BJ (cell line): Measurements from ENCODE around the gene NR2F2. TPM values are rescaled to one million over a fixed set of nuclear protein-coding genes. Genes with fewer than 3 reads are reported as not detected.

Experiments
- CTCF ChIA-PET: fragments of 350-600 bp; formaldehyde crosslinking; extraction: SDS; loops from one replicate; lab custom pipeline; 2021; ENCODE audit warnings: antibody characterized with exemption, inconsistent platforms; lab: Yijun Ruan, JAX
- POLR2A ChIA-PET: fragments of 300-600 bp; sonication (Branson Sonifier 250); formaldehyde crosslinking; extraction: SDS; loops from one replicate; lab custom pipeline; 2021; ENCODE audit warnings: antibody characterized with exemption; lab: Charles Lee
- DNase-seq: peaks from one replicate; pipeline ENCODE4 v3.0.0-alpha.2; 2011; ENCODE audit warnings: low read depth
- H3K27me3 ChIP-seq: 2 replicates; pipeline ENCODE4 v1.6.0; 2011; ENCODE audit warnings: low read length; ENCODE audit not compliant: control insufficient read depth, insufficient read depth
- H3K36me3 ChIP-seq: 2 replicates; pipeline ENCODE4 v1.5.1; 2011; ENCODE audit warnings: low read length; ENCODE audit not compliant: control insufficient read depth, insufficient read depth
- H3K4me3 ChIP-seq: 2 replicates; pipeline ENCODE4 v1.5.1; 2011; ENCODE audit warnings: low read depth, mild to moderate bottlenecking, control low read depth, low read length
- CTCF ChIP-seq: IDR thresholded peaks from 2 replicates; pipeline ENCODE4 v1.5.1; 2011; ENCODE audit warnings: low read depth, mild to moderate bottlenecking, control low read depth, inconsistent platforms, low read length, moderate library complexity; ENCODE audit not compliant: insufficient read depth
- polyA plus RNA-seq: library from polyadenylated mRNA; depleted of rRNA; stranded (reverse); fragments of >200 nt; gene quantifications from 2 replicates; pipeline ENCODE4 v1.2.3, GENCODE V29; 2011

NR2F2 gene
- polyA plus RNA-seq, 1 experiment, result 50.0 TPM

DNA sequence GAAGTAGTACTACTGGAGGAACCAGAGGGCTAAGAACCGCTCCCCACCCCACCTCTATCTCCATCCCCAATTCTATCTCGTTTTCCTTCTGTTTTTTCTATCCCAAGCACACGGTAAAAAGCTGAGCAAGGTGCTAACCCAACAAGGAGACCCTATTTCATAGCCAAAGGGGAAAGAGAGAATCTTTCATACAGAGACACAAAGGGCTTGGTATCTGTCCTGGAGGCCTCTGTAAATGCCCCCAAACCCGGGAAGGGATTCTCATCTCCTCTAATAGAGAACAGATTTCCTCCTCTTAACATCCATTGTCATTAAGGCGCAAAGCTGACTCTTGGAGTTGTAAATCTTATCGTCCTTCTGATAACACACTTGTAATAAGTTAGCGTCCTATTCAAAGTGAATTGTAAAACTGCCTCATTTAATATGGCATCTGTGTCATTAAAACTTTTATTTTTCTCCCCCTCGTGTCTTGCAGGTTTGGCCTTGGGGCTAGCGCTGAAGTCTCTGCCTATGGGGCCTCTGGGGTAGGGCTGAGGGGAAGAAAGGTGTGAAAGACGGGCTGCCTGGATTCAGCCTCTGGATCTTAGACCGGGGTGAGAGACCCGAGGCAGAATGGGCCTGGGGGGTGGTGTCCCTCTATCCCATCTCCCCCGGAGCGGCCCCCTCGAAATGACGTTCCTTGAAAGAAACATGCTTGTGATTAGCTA, 12.1 kb downstream of the NR2F2 start:
- Histone ChIP-seq H3K36me3 (peaks cover 15% of the 10 kb centered on the region), H3K27me3 (no peaks in the 10 kb centered on the region), H3K4me3 (no peak overlapping the region)
- POLR2A ChIA-PET, result no interaction called here
- DNase-seq, result no peak
- no peak for TF ChIP-seq CTCF
- CTCF ChIA-PET, result interaction anchor here (0.5 to 2.2 kb wide), 3 partner anchors 14 to 582 kb away, joined by 3 to 6 read pairs (median 3); no protein-coding TSS in a partner anchor

- ChIA-PET CTCF (interaction anchor here (0.5 to 2.2 kb wide), 5 partner anchors 13 to 1090 kb away, joined by 3 to 6 read pairs (median 3); no protein-coding TSS in a partner anchor), POLR2A (no interaction called here)
- Histone ChIP-seq H3K36me3 (peaks cover 15% of the 10 kb centered on the region), H3K27me3 (no peaks in the 10 kb centered on the region), H3K4me3 (no peak overlapping the region)
- DNase-seq, result no peak
- TF ChIP-seq CTCF, result no peak
Observed at GRCh38 chr15:96343113-96344059, 12.9 kb downstream of the NR2F2 start.

DNA sequence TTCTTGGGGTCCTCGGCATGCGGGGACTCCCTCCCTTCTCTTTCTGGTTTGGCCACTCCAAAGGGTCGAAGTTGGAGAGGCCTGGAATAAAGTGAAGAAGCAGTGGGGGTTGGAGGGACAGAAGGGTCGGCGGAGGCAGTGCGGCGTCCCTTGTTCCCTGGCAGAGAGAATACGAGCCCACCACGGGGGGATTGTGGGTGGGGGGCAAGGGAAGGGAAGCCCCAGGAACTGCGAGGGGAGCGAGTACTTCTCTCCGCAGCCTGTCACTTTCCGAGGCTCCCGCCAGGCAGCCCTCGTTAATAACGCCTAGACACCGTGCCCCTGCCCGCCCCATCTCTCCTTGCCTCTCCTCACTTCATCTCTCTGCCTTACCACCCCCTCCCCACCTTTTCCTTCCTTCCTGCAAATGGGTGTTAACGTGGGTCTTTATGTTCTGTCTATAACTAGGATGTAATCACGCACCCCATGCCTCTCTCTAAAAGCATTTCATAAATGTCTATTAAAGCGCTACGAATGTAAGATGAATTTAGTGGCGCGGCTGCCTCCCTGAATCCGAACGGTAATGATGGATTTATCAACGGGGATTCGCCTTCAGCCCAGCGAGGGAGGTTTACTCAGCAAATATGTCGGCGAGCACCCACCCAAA, 13.7 kb downstream of the NR2F2 start:
- CTCF ChIA-PET, result interaction anchor here (1.6 to 2.5 kb wide), 3 partner anchors 12 to 1091 kb away, joined by 3 to 11 read pairs (median 6); no protein-coding TSS in a partner anchor
- Histone ChIP-seq H3K4me3 (no peak overlapping the region), H3K27me3 (no peaks in the 10 kb centered on the region), H3K36me3 (peaks cover 15% of the 10 kb centered on the region)
- DNase-seq, result no peak
- no peak for TF ChIP-seq CTCF
- POLR2A ChIA-PET, result no interaction called here

DNA sequence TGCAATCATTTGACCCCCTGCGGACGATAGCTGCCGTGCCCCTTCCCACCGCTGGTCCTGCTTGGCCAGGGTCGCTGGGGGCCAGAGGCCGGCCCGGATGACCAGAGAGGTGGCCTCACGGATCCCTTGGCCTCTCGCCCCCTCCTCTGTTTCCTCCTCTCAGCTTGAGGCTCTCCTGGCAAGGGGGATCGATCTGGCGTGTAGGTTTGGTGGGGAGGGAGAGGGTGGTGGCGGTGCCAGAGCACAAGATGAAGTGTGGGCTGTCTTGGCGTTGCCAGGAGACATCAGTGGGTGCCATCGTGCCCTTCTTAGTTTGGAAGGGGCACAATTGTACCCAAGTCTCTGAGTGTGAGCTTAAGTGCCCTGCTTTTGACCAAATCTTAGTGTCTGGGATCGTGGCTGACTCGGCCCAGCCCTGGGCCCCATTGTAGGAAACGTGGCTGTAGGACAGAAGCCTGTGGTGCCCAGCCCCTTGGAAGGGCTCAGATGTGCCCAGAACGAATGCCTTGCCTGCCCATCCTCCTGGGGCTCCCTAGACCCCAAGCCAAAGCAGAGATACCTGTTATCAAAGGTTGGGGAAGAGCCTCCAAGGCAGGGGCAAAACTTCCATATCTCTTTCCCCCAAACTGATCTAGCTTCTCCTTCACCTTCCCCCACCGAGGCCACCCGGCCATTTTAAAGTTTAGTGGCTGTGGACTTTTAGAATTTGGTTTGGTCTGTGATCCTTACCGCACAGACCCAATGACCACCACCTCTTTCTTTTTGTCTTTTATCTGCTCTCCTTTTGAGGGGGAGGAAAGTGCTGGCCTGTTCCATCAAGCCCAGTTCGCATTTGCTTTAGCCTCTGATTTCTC, 14.4 kb downstream of the NR2F2 start:
- TF ChIP-seq CTCF, result no peak
- CTCF ChIA-PET, result interaction anchor here (1.1 to 2.5 kb wide), 4 partner anchors 8 to 1092 kb away, joined by 3 to 11 read pairs (median 4); no protein-coding TSS in a partner anchor
- POLR2A ChIA-PET, result no interaction called here
- DNase-seq, result no peak
- Histone ChIP-seq H3K27me3 (no peaks in the 10 kb centered on the region), H3K4me3 (peak overlapping the region; percentile 15; the same call in 1 of the 2 replicates), H3K36me3 (peaks cover 15% of the 10 kb centered on the region)
